Cardiac septum (tissue), 1 donor: Measurements from ENCODE around the gene ANKRD13B. TPM values are rescaled to one million over a fixed set of nuclear protein-coding genes. Genes with fewer than 3 reads are reported as not detected.

Experiments
- DNase-seq: peaks from one replicate; pipeline ENCODE4 v3.0.0-alpha.2; 2020; ENCODE audit warnings: low spot score
- intact Hi-C: fragments of 100-400 bp; cut with DNase I; formaldehyde crosslinking; loops from one replicate; pipeline ENCODE4 v1.14.0; 2022
- total RNA-seq: library from RNA; stranded (reverse); fragmentation: NEBNext Ultra II Directional; extraction: Animal tissue kit (Norgen Biotek cat#: 25700); gene quantifications from one replicate; pipeline ENCODE4 v1.2.1, GENCODE V29; 2021
- donor health status: DM: no; HTN: no; CAD: no.

Gene ANKRD13B
- total RNA-seq, 1 donor from 2014 or later: 8.1 TPM

DNA sequence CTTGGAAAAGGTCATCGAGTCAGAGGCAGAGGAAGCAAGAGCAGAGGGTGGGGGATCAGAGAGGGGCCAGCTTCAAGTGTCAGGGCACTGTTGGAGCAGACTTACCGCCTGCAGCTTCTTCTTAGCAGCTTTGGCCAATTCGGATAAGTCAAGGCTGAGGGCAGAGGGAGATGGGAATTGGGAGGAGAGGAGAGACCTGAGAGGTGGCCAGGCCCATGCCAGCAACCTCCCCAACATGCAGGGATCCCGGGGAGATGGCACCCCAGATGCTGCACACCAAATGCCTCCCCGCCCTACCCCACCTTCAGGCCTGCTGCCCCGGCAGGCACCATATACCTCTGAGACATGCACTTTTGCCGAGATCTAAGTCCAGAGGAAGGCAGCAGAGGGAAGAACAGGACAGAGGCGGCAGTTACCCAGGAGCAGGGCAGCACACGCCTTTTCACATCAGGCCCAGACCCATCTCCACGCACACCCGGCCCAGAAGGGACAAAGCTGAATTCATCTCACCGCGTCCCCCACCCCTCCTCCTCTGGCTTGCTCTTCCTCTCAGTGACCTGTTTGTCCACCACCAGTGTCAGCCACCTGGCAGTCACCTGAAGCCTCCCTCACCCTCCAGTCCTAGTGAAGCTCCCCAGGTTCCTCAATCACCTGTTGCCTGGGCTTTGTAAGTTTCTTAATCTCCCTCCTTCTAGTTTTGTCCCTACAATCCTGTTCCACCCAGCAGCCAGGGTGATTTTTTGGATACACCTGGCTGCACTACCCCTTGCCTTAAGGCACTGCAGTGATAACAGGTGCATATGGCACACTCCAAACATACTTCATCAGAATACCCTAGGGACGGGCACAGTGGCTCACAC is 14.1 kb upstream of the ANKRD13B start:
- intact Hi-C loops: loop anchor here (5.0 kb wide), 1 partner anchor 33 kb away; no protein-coding TSS in a partner anchor
- no peak for DNase-seq

DNA sequence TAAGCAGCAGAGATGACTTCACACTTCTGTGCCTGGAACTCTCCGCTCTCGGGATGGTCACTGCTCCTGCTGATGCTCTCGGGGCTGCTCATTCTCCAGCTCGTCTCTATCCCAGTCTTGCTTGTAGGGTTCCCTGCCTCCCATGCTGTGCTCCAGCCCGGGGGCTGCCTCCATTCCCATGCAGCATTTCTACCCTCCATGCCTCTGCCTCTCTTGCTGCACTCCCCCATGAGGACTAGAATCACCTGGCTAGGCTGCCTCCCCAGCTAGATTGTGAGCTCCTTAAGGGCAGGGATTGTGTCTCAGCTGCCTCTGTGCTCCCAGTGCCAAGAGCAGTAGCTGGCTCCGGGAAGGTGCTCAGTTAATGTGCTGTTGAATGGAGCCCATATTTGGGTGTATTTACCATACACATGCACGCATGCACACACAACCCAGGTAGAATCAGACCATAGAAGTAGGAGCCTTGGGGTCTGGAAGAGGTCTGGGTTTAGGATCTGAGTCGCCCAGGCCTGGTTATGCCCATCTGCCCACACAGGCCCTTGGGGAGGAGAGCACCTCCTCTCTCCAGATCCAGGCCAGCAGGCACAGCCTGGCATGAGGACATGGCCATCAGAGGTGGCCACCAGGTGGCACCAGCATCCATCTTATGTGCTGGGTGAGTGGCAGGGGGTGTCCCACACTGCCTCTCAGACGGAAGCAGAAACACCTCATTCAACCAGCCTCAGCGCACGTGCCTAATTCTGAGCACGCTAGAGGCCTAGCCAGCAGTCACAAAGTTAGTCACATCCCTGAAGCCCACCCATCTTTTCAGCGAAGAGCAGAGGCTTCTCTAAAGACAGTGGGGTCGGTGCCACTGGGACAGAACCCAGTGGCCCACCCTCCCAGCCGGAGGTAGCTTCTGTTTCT is 12.8 kb upstream of the ANKRD13B start:
- intact Hi-C loops: loop anchor here (5.0 kb wide), 2 partner anchors 32 to 352 kb away; partner anchors contain the start of gene SSH2
- peak; percentile 90 for DNase-seq

DNA sequence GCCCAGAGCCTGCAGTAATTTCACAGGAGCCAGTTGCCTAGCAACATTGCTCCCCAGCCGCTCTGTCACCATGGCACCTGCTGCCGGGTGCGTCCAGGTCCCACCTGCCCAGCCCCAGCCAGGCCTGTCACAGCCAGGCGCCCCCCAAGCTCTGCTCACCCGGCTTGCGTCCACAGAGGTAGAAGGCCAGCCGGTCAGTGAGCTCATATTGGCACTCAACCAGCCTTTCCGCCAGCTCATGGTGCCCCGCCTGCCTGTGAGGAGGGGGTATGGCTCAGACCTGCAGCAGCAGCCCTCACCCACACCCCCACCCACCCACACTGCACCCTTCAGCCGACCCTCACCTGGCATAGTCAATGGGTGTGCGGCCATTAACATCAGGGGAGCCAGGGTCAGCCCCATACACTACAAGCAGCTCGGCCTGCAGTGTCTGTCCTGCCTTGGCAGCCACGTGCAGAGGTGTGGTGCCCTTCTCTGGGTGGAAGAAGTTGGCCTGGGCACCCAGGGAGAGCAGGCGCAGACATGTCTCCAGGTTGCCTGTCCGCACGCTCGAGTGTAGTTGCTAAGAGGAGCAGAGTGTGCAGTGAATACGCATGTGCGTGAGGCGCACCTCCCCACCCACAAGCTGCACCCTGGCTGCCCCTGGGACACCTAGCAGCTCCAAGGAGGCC is 11.2 kb upstream of the ANKRD13B start:
- intact Hi-C loops: loop anchor here (5.0 kb wide), 1 partner anchor 351 kb away; the partner anchor contains the start of gene SSH2
- no peak for DNase-seq

GRCh38 chr17:29582254-29582765 is 10.6 kb upstream of the ANKRD13B start:
- intact Hi-C loops: loop anchor here (5.0 kb wide), 1 partner anchor 350 kb away; the partner anchor contains the start of gene SSH2
- DNase-seq: no peak

- intact Hi-C loops: loop anchor here (5.0 kb wide), 1 partner anchor 350 kb away; the partner anchor contains the start of gene SSH2
- DNase-seq: no peak
Observed at GRCh38 chr17:29582772-29583171, 10.2 kb upstream of the ANKRD13B start.

GRCh38 chr17:29583324-29584248 is 9.3 kb upstream of the ANKRD13B start:
- intact Hi-C loops: loop anchor here (5.0 kb wide), 1 partner anchor 349 kb away; the partner anchor contains the start of gene SSH2
- DNase-seq: no peak

GRCh38 chr17:29584452-29585079 is 8.4 kb upstream of the ANKRD13B start:
- intact Hi-C loops: loop anchor here (5.0 kb wide), 1 partner anchor 348 kb away; the partner anchor contains the start of gene SSH2

DNA sequence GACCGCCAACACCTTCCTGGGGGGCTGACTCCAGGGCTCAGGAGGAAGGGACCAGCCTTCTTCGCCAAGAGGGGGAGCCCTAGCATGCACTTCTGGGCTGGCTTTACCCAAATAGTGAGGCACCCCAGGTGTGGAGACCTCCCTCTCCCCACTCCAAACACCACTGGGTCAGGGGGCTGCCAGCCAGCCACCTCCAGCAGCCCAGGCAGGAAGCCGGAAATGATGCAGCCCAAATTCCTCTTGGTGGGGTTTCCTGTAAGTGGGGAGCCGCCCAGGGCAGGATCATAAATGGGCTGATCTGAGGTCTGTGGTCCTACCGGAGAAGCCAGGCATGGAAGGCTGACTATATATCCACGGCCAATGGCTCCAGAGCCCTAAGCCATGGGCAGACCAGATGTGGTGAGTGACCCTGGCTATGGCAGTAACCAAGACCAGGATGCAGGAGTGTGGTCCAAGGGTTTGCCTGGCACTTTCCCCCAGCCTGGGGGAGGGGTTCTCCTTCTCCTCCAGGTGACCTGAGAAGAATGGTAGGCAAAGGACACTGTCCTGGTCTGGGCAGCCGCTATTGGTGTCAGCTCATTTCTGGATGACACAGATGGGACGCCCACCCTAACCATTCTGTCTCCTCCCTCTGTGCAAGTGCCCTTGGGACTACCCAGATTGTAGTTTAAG is 7.7 kb upstream of the ANKRD13B start:
- no peak for DNase-seq
- intact Hi-C loops: no loop called here

More at GRCh38 chr17:29584452-29585079, 8.4 kb upstream of the ANKRD13B start:
- no peak for DNase-seq

GRCh38 chr17:29586676-29587469 is 6.1 kb upstream of the ANKRD13B start:
- no peak for DNase-seq

DNA sequence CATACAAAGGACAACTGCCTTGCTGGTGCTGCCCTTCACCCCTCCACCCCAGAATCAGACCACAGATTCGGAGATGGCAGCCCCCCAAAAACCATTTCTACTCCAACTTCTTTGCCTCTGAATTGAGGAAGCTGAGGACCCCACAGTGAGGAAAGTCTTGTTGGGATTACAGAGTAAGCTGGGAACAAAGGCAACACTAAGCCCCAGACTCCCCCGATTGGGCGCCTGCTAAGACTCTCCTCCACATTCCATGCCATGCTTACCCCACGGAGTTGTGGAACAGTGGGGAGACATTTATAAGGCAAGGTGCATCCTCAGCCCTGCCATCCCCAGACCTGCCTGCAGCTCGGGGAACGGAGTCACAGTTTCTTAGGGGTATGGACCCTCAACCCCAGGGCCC is 5.3 kb upstream of the ANKRD13B start:
- intact Hi-C loops: no loop called here
- DNase-seq: no peak

More at GRCh38 chr17:29586676-29587469, 6.1 kb upstream of the ANKRD13B start:
- intact Hi-C loops: no loop called here

- intact Hi-C loops: no loop called here
- DNase-seq: no peak
Observed at GRCh38 chr17:29588017-29588561, 4.8 kb upstream of the ANKRD13B start.

- DNase-seq: no peak
- intact Hi-C loops: no loop called here
Observed at GRCh38 chr17:29588562-29589411, 4.1 kb upstream of the ANKRD13B start.

DNA sequence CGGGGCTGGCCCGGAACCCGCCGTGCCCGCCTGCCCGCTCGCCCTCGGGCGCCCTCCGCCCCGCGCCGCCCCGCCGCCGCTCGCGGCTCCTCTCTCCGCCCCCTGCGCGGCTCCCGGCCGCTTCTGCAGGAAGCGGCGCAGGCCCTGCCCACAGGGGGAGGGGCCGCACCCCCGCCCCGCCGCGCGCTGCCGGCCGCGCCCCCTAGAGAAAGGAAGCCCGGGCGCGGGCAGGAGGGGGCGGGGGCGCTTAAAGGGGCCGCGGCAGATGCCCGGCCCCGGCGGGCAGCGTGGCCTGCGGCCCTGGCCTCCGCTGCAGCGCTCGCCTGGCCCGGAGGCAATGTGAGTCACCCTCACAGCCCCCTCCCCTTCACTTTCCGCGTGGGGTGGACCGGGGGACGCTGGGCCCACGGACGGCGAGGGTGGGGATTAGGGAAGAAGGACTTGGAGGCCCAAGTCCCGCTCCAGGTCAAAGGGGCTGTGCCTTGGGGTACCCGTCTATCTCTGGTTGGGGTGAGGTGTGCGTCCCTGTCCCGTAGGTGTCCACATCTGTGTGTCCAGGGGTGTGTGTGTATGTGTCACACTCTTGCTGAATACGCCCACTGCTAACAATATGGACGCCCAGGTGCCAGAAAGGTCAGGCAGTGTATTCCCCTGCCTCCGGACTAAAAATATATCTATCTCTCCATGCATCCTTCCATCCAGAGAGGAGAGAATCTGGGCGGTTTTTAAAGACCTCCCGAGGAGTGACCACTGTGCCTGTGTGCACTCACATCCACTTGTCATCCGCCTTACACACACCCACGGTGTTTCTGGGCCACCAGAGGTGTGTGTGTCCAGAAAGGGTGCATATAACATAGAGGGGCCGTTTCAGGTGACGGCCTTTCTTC is 3.2 kb upstream of the ANKRD13B start, which contains the start of gene GIT1:
Gene GIT1, minus strand, starts transcription at position 125 of the 887 bp plus-strand sequence. CDS start 270 bp downstream, outside the sequence.
- intact Hi-C loops: no loop called here

More for the DNA sequence above, 3.2 kb upstream of the ANKRD13B start, which contains the start of gene GIT1:
- DNase-seq: peak; percentile 92
